Motor neuron (in vitro differentiated cells): Measurements from ENCODE around the gene RSPRY1. TPM values are rescaled to one million over a fixed set of nuclear protein-coding genes. Genes with fewer than 3 reads are reported as not detected.

Experiments
- ATAC-seq, 8 experiments: fragments of 200-7000 bp; cut with Tn5 transposase; replicated peaks in 6 of 8; 2 replicates each; pipeline ENCODE4 v1.8.0; 2021; ENCODE audit warnings: mild to moderate bottlenecking in 8 of 8, moderate library complexity in 8 of 8
- H3K27ac ChIP-seq, 2 donors: fragments of 250-450 bp; sonication (Bioruptor Pico); 2 replicates each; pipeline ENCODE4 v1.9.0; 2021; ENCODE audit warnings: antibody characterized with exemption in 2 of 2, mild to moderate bottlenecking in 2 of 2, moderate library complexity in 1 of 2
- H3K4me1 ChIP-seq, 2 donors: fragments of 250-450 bp; sonication (Bioruptor Pico); replicated peaks in 1 of 2; 2 replicates each; pipeline ENCODE4 v1.6.1; 2021; ENCODE audit warnings: antibody characterized with exemption in 2 of 2, mild to moderate bottlenecking in 2 of 2, moderate library complexity in 1 of 2
- H3K4me3 ChIP-seq, 5 donors: fragments of 250-450 bp; sonication (Bioruptor Pico); 2 replicates each; pipeline ENCODE4 v1.9.0; 2021; ENCODE audit warnings: antibody characterized with exemption in 5 of 5, mild to moderate bottlenecking in 5 of 5, moderate library complexity in 4 of 5
- WGBS, 10 experiments: fragments of 450-650 bp; shearing (Covaris generic); methylation state at CpG; one replicate each; pipeline ENCODE4 v1.0.0; 2022; 5-methylcytosine and 5-hydroxymethylcytosine counted together
- in situ Hi-C, 9 experiments: fragments of 400-800 bp; cut with MboI; loops; one replicate each; pipeline ENCODE4 v1.15.0; 2021; ENCODE audit warnings: low sequenced_read_pairs in 9 of 9, low pct_unique_long_range_greater_than_20kb in 2 of 9; ENCODE audit not compliant: unreplicated experiment in 9 of 9
- total RNA-seq, 8 experiments: library from RNA; unstranded; fragments of 300-600 nt; gene quantifications; 2 replicates each; pipeline versions ENCODE4 v1.2.3 to v1.2.4, GENCODE V29; 2022

The RSPRY1 gene
- 10 to 100 TPM; 32.1 to 59.4 (median 42.2) TPM for total RNA-seq

- Histone ChIP-seq H3K27ac (peak within 1 kb of the TSS; percentile 94 to 96), H3K4me3 (peak within 1 kb of the TSS; percentile 73 to 94 (median 82)), H3K4me1 (peaks cover 13% of the 10 kb centered on the region in 2 donors)
- WGBS, 10 experiments, result 0 to 4% (median 0%) methylated on average over 1 to 17 of the region's 64 CpGs; no CpG with 5 or more reads in 1 of the 10 experiments
- peak; percentile 89 to 96 (median 96) for ATAC-seq
- in situ Hi-C loops, result no loop called here
These were observed at the start of gene RSPRY1, which contains the start of gene PSME3IP1 for GRCh38 chr16:57185945-57186871. TSS of gene RSPRY1 (plus strand) at chr16:57186329. CDS start at chr16:57204659, 18,330 bp downstream. TSS of gene PSME3IP1 (minus strand) at chr16:57186039. CDS start at chr16:57173854, 12,185 bp downstream.

GRCh38 chr16:57137043-57137442 lies 49.1 kb upstream of the RSPRY1 start:
- in situ Hi-C loops, result no loop called here
- Histone ChIP-seq H3K4me1 (peaks cover 10 to 15% of the 10 kb centered on the region in 2 donors), H3K27ac (no peak overlapping the region), H3K4me3 (no peak overlapping the region)
- WGBS, 10 experiments, result 75 to 100% (median 95%) methylated on average over 2 to 11 of the region's 14 CpGs; no CpG with 5 or more reads in 3 of the 10 experiments
- ATAC-seq, result no peak

GRCh38 chr16:57137566-57138273 lies 48.4 kb upstream of the RSPRY1 start:
- in situ Hi-C loops, result no loop called here
- Histone ChIP-seq H3K27ac (no peak overlapping the region), H3K4me3 (no peak overlapping the region), H3K4me1 (peaks cover 3 to 11% of the 10 kb centered on the region in 2 donors)
- 80 to 100% (median 94%) methylated on average over 1 to 6 of the region's 10 CpGs; no CpG with 5 or more reads in 6 of the 10 experiments for WGBS, 10 experiments
- ATAC-seq, result no peak

GRCh38 chr16:57138281-57138935 lies 47.7 kb upstream of the RSPRY1 start:
- H3K4me3 ChIP-seq, result no peak overlapping the region
- peaks cover 0 to 11% of the 10 kb centered on the region in 2 donors for H3K4me1 ChIP-seq
- 60 to 100% (median 83%) methylated on average over 2 to 7 of the region's 10 CpGs; no CpG with 5 or more reads in 6 of the 10 experiments for WGBS, 10 experiments
- no peak for ATAC-seq
- in situ Hi-C loops, result no loop called here
- no peak overlapping the region for H3K27ac ChIP-seq

- Histone ChIP-seq H3K27ac (no peak overlapping the region), H3K4me1 (peaks cover 0 to 20% of the 10 kb centered on the region in 2 donors), H3K4me3 (no peak overlapping the region)
- WGBS, 10 experiments, result 67 to 100% (median 94%) methylated on average over 1 to 3 of the region's 7 CpGs; no CpG with 5 or more reads in 7 of the 10 experiments
- in situ Hi-C loops, result no loop called here
- ATAC-seq, result peak in 1 of 8 experiments; percentile 6
These were observed 45.0 kb upstream of the RSPRY1 start for GRCh38 chr16:57140931-57141668.

- no peak overlapping the region for H3K4me3 ChIP-seq
- in situ Hi-C loops, result no loop called here
- 69 to 100% (median 80%) methylated on average over 1 to 13 of the region's 16 CpGs; no CpG with 5 or more reads in 2 of the 10 experiments for WGBS, 10 experiments
- H3K4me1 ChIP-seq, result peaks cover 2 to 24% of the 10 kb centered on the region in 2 donors
- no peak for ATAC-seq
- H3K27ac ChIP-seq, result no peak overlapping the region
These were observed 44.1 kb upstream of the RSPRY1 start for GRCh38 chr16:57141822-57142631.

- 14 to 100% (median 90%) methylated on average over 1 to 4 of the region's 14 CpGs; no CpG with 5 or more reads in 1 of the 10 experiments for WGBS, 10 experiments
These were observed 42.8 kb upstream of the RSPRY1 start for GRCh38 chr16:57143149-57143921.

GRCh38 chr16:57144027-57144426 lies 42.1 kb upstream of the RSPRY1 start:
- Histone ChIP-seq H3K4me3 (no peak overlapping the region), H3K27ac (no peak overlapping the region), H3K4me1 (peaks cover 8 to 29% of the 10 kb centered on the region in 2 donors)
- in situ Hi-C loops, result no loop called here
- WGBS, 10 experiments, result 80% methylated on average over 1 of the region's 2 CpGs; no CpG with 5 or more reads in 8 of the 10 experiments
- peak in 1 of 8 experiments; percentile 16 for ATAC-seq

More at GRCh38 chr16:57143149-57143921, 42.8 kb upstream of the RSPRY1 start:
- H3K4me3 ChIP-seq, result no peak overlapping the region
- peak in 5 of 8 experiments; percentile 37 to 72 (median 63) for ATAC-seq
- in situ Hi-C loops, result no loop called here
- no peak overlapping the region for H3K27ac ChIP-seq
- peaks cover 8 to 29% of the 10 kb centered on the region in 2 donors for H3K4me1 ChIP-seq

- in situ Hi-C loops, result no loop called here
- H3K4me1 ChIP-seq, result peaks cover 8 to 29% of the 10 kb centered on the region in 2 donors
- ATAC-seq, result no peak
- no peak overlapping the region for H3K4me3 ChIP-seq
- 40 to 100% (median 75%) methylated on average over 1 to 4 of the region's 14 CpGs; no CpG with 5 or more reads in 1 of the 10 experiments for WGBS, 10 experiments
- H3K27ac ChIP-seq, result no peak overlapping the region
These were observed 40.8 kb upstream of the RSPRY1 start for GRCh38 chr16:57145046-57146021.

GRCh38 chr16:57146040-57146647 lies 40.0 kb upstream of the RSPRY1 start:
- in situ Hi-C loops, result no loop called here
- 90 to 100% (median 99%) methylated on average over 1 to 9 of the region's 24 CpGs; no CpG with 5 or more reads in 4 of the 10 experiments for WGBS, 10 experiments
- Histone ChIP-seq H3K27ac (no peak overlapping the region), H3K4me3 (no peak overlapping the region), H3K4me1 (peaks cover 8 to 29% of the 10 kb centered on the region in 2 donors)
- peak in 1 of 8 experiments; percentile 29 for ATAC-seq
